ENCODE data around the gene MYD88.

The MYD88 gene

GRCh38 chr3:38111696-38112377 lies 26.6 kb upstream of the MYD88 start:
- no peak for DNase-seq (ENCODE audit: low read depth in 3 of 3, low spot score in 1 of 3)

- DNase-seq (ENCODE audit: low read depth in 3 of 3, low spot score in 1 of 3): no peak
Observed at GRCh38 chr3:38112378-38112761, 26.1 kb upstream of the MYD88 start.

GRCh38 chr3:38114052-38114874 lies 24.2 kb upstream of the MYD88 start:
- no peak for DNase-seq (ENCODE audit: low read depth in 3 of 3, low spot score in 1 of 3)

- DNase-seq (ENCODE audit: low read depth in 3 of 3, low spot score in 1 of 3): no peak
Observed at GRCh38 chr3:38114875-38115644, 23.4 kb upstream of the MYD88 start.

- DNase-seq (ENCODE audit: low read depth in 3 of 3, low spot score in 1 of 3): no peak
Observed at GRCh38 chr3:38115645-38116427, 22.6 kb upstream of the MYD88 start.

GRCh38 chr3:38116471-38117162 lies 21.8 kb upstream of the MYD88 start:
- no peak for DNase-seq (ENCODE audit: low read depth in 3 of 3, low spot score in 1 of 3)

- no peak for DNase-seq (ENCODE audit: low read depth in 3 of 3, low spot score in 1 of 3)
Observed at GRCh38 chr3:38117163-38117716, 21.2 kb upstream of the MYD88 start.

GRCh38 chr3:38117748-38118420 lies 20.6 kb upstream of the MYD88 start:
- peak; percentile 36 to 67 (median 39) for DNase-seq (ENCODE audit: low read depth in 3 of 3, low spot score in 1 of 3)

GRCh38 chr3:38118421-38119247 lies 19.8 kb upstream of the MYD88 start:
- no peak for DNase-seq (ENCODE audit: low read depth in 3 of 3, low spot score in 1 of 3)

GRCh38 chr3:38119248-38119544 lies 19.3 kb upstream of the MYD88 start:
- DNase-seq (ENCODE audit: low read depth in 3 of 3, low spot score in 1 of 3): no peak

GRCh38 chr3:38119821-38120692 lies 18.4 kb upstream of the MYD88 start:
- DNase-seq (ENCODE audit: low read depth in 3 of 3, low spot score in 1 of 3): no peak

GRCh38 chr3:38120693-38121450 lies 17.6 kb upstream of the MYD88 start:
- no peak for DNase-seq (ENCODE audit: low read depth in 3 of 3, low spot score in 1 of 3)

GRCh38 chr3:38121451-38121831 lies 17.0 kb upstream of the MYD88 start:
- DNase-seq (ENCODE audit: low read depth in 3 of 3, low spot score in 1 of 3): no peak

GRCh38 chr3:38121832-38122461 lies 16.5 kb upstream of the MYD88 start:
- DNase-seq (ENCODE audit: low read depth in 3 of 3, low spot score in 1 of 3): no peak

- no peak for DNase-seq (ENCODE audit: low read depth in 3 of 3, low spot score in 1 of 3)
Observed at GRCh38 chr3:38122712-38123290, 15.7 kb upstream of the MYD88 start.

GRCh38 chr3:38124324-38125122 lies 13.9 kb upstream of the MYD88 start:
- DNase-seq (ENCODE audit: low read depth in 3 of 3, low spot score in 1 of 3): no peak
